ENCODE measurements around the gene MIA.

GRCh38 chr19:40737102-40737644 is 38.1 kb upstream of the MIA start:
- no peak for TF ChIP-seq CTCF (IDR thresholded peaks at IDR 0.05)
- no peak for TF ChIP-seq EZH2 (IDR thresholded peaks at IDR 0.05; ENCODE audit: borderline replicate concordance, insufficient read depth, low read depth, low read length, poor library complexity, severe bottlenecking)
